Measurements from ENCODE around the gene PRODH2.
A peak's percentile ranks its signal among the peaks of the same experiment; 100 is the strongest.
"Not testable (repeated sequence)": the region's sequence is repeated elsewhere in the genome, so short reads cannot be mapped to it uniquely, and the experiment has no call there.

The PRODH2 gene

DNA sequence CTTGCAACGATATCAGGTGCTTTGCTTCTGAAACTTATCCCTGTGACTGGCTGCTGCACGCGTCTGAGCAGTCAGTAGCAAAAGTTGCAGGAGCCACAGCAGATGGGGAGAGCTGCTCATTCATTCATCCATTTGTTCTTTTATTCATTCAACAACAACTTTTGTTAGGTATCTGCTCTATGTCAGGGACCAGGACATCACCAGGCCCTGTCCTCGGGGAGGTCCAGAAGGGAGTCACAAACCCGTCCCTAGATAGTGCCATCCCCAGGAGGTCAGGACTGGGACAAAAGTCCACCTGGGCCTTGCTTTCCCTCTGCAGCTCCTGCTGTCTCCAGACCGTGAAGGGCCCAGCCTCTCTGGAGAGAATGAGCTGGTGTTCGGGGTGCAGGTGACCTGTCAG is 34.7 kb downstream of the PRODH2 start:
- no peak for DNase-seq

DNA sequence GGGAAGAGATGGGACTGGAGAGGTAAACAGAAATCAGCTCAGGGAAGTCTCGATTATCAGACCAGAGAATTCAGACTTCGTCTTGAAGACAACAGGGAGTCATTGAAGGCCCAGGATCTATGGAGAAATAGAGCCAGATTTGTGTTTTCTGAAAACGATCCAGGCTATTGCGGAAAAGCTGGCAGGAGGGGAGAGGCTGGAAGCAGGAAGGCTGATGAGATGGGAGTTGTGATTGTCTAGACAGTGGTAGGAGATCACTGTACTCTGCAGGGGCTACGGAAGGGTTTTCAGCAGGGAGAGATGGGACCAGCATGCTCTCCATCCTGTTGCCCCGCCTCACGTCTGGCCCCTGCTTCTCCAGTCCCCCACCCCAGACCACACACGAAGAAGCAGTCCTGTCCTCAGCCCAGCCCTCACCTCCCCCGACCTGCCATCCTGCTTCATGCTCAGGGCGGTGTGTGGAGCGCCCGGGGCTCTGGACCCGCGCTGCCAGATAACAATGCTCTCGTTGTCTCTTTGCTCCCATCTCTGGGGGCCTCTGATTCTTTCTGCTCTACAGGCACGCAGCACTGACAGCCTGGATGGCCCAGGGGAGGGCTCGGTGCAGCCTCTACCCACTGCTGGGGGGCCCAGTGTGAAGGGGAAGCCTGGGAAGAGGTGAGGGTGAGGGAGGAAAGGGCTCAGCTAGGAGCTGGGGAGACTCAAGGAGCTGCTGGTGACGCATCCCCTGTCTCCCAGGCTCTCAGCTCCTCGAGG is 35.4 kb downstream of the PRODH2 start:
- DNase-seq = no peak

DNA sequence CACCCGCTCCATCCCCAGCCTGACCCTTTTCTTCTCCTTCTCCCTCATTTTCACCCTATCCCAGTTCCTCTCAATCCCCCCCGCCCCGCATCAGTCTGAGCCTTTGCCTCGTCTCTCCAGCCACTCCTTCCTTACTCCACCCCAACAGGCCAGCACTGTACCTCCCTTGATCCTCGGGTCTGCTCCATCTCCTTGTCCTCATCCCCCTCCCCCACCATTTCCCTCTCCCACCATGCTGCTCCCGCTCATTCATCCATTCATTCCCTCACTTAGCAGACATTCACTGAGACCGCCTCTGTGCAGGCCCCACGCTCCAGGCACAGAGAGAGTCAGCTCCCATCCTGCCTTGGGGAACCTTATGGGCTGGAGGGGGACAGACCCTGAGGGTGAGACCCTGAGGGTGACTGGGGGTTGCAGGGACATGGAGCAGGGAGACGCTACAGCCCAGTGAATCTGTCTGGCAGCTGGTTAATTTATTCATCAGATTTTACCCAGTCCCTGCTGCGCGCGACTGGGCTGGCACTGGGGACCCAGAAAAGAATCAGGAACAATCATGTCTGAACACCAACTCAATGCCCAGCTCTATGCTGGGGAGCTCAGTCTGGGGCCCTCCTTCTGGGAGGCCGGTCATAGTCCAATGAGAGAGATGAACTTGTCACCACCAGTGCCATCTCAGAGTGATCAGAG is 36.4 kb downstream of the PRODH2 start:
- no peak for DNase-seq

DNA sequence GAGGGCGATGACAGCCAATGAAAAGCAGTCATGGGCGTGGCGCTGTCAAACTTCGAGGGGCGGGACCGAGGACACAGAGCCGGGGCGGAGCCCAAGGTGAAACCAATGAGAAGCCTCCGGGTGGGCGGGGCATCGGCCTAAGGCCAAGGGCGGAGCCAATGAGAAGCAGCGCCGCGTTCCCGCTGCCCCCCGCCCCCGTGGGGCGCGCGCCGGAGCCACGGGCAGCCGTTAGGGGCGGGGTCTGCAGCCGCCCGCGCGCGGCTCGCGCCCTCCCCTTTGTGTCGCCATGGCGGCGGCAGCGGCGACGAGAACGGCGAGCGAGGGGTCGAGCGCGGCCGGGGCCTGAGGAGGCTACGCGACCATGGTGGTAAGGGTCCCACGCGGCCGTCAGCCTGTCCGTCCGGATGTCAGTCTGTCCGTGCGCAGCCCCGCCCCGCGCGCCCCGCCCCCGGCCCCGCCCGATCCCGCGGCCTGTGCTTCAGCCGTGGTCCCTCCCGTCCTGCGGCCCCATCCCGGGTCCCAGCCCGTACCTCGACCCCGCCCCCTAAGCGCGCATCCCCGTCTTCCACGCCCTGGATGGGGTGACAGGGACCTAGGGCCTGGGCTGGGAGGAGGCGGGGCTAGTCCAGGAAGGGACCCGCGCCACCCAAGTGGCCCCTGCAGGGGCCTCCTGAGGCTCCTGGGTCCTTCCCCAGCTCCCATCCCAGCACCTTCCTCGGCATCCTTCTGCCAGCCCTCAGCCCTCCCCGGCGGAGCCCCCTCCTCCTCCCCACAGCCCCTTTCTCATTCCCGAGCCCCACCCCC is 37.1 kb downstream of the PRODH2 start, which contains the start of gene ARHGAP33:
Gene ARHGAP33 (plus strand): TSS at position 267 of the 804 bp plus-strand sequence. CDS start 95 bp downstream, at position 362.
- peak; percentile 99 for DNase-seq

DNA sequence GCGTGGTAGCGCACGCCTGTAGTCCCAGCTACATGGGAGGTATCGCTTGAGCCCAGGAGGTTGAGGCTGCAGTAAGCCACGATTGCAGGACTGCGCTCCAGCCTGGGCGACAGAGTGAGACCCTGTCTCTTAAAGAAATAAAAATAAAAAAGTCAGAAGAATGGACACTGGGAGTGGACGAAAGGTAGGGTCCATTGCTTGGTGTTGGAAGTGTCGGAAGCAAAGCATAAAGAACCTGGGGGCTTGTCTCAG is 37.7 kb downstream of the PRODH2 start:
- no peak for DNase-seq

DNA sequence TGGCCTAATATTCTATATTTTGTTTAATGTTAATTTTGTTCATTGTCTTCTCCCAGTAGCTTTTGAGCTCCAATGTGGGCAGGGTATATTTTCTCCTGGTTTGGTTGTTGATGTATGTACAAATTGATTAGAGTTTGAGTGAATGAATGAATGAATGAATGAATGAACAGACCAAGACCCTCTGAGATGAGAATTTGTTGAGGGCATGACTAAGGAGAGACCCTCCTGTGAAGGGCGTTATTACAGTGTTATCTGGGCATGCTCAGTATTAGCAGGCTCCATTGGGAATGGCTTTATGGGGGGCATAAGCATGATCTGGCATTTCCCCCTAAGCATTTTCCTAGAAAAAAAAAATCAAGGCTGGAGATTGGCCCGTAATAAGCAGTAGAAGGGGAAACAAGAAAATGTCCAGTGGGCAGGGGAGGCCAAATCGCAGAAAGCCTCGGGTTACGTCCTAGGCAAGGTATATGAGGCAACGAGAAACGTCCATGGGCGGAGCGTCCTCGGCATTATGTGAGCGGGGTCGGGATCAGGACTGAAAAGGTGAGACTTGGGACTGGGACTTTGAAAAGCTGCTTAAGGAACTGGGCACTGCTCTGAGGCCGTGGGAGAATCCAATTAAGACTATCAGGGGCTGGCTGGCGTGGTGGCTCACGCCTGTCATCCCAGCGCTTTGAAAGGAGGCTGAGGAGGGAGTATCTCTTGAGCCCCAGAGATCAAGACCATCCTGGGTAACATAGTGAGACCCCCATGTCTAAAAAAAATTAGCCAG is 38.2 kb downstream of the PRODH2 start:
- no peak for DNase-seq

DNA sequence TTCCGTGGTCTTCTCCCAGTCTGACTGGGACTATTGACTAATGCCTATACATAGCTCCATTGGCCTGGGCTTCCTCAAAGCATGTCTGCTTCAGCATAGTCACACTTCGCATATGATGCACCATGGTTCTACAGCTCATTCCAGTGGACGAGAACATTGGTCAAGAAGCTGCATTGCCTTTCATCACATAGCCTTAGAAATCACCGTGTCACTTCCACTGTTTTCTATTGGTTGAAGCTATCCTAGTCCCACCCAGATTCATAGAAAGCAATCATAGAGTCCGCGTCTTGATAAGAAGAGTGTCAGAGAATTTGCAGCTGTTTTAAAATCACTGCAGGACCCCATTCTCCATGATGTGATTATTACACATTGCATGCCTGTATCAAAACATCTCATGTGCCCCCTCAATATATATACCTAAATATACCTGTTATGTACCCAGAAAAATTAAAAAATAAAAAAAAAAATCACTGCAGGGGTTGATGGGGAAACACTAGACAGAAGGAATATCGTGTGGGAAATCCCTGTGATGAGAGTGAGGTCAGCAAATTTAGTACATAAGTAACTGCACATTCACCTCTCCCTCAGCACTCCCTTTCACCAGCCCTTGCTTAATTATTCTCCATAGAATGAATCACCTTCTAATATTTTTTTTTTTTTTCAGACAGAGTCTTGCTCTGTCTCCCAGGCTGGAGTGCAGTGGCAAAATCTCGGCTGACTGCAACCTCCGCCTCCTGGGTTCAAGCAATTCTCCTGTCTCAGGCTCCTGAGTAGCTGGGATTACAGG is 39.4 kb downstream of the PRODH2 start:
- no peak for DNase-seq

DNA sequence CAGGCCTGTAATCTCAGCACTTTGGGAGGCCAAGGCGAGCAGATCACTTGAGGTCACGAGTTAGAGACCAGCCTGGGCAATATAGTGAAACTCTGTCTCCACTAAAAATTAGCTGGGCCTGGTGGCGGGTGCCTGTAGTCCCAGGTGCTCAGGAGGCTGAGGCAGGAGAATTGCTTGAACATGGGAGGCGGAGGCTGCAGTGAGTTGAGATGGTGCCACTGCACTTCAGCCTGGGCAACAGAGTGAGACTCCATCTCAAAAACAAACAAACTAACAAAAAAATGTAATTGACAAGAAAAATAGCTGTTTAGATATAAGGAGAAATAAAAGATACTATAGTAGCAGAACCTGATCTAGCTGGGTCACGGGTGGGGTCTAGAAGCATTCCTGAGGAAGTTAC is 40.3 kb downstream of the PRODH2 start:
- DNase-seq = not testable (repeated sequence)

DNA sequence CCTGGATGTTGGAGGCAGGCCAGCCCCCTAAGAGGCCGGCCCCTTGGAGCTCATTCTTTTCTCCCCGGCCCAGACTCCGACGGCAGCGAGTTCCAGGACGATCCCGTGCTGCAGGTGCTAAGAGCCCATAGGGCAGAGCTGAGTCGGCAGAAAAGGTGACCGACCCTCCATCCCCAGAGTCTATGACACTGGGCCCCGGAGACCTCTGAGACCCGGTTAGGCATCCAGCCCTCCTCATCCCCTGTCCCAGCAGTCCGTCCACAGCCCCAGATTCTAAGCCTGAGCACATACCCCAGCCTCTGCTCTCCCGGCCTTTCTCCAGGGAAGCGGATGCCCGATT is 44.6 kb downstream of the PRODH2 start:
- DNase-seq = no peak

DNA sequence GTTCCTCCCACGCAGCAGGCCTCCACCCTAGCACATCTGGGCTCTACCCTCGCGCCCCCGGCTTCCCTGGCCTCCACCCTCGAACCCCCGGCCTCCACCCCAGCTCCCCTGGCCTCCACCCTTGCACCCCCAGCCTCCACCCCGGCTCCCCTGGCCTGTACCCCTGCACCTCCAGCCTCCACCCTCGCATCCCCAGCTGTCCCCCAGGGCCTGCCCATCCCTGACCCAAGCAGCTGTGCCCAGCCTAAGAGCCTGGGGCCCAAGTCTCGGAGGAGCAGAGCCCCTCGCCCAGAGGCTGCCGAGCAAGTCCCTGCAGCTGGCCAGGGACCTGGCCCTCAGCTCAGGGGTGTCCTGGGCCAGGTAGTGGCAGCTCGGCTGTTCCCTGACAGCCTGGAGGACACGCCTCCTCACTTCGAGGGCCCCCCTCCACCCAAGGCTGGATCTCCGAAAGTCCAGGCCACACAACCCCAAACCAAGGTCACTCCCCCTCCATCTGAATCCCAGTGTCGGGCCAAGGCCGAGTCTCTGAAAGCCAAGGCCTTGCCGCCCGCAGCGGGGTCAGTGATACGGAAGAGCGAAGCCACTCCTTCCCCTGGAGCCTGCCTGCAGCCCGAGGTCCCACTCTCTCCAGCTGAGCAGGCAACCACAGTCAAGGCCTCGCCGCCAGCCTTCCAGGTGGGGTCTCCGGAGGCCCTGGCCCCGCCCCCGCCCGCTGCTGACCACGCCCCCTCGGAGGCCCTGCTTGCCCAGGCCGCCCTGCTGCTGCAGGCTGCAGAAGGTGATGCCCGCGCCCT is 45.2 kb downstream of the PRODH2 start:
- DNase-seq = no peak

DNA sequence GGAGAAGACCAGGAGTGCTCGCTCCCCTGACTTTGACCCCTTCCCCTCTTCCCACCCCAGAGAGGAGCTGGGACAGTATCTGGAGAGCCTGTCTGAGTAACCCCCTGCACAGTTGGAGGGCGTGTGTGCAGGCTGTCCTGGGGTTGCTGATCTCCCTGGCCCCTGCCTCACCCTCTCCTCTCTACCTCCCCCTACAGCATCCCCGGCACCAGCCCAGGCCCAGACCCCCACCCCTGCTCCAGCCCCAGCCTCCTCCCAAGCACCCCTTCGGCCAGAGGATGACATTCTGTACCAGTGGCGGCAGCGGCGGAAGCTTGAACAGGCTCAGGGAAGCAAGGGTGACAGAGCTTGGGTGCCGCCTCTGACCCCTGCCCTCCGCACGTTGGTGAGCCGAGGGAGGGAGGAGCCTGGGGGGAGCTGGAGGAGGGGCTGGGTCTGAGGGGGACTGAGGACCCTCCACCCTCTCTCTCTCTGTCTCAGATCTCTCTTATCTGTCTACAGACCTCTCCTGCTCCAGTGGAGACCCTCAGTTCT is 46.0 kb downstream of the PRODH2 start:
- DNase-seq = no peak

DNA sequence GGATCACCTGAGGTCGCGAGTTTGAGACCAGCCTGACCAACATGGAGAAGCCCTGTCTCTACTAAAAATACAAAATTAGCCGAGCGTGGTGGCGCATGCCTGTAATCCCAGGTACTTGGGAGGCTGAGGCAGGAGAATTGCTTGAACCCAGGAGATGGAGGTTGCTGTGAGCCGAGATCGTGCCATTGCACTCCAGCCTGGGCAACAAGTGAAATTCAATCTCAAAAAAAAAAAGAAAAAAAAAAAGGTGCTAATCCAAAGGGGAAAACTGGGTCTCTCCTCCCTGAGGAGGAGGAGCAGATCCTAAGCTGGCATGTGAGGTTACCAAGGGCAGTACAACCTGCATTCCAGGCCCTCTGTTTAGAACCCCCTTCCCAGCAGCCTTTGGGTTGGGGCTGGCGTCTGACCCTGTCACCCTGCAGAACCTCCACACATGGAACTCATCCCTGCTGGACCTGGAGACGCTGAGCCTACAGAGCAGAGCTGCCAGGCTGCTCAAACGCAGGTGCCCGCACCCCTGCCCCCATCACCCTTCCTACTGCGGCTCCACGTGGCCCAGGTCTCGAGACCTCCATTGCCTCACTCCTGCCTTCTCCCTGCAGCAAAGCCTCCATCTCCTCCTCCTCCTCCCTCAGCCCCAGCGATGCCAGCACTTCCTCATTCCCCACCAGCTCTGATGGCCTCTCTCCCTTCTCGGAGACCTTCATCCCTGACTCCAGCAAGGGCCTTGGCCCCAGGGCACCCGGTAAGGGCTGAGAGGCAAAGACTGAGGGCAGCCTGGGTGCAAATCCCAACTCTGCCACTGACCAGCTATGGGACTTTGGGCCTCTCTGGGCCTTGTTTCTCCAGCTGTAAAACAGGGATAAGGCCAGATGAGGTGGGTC is 48.0 kb downstream of the PRODH2 start:
- DNase-seq = no peak

DNA sequence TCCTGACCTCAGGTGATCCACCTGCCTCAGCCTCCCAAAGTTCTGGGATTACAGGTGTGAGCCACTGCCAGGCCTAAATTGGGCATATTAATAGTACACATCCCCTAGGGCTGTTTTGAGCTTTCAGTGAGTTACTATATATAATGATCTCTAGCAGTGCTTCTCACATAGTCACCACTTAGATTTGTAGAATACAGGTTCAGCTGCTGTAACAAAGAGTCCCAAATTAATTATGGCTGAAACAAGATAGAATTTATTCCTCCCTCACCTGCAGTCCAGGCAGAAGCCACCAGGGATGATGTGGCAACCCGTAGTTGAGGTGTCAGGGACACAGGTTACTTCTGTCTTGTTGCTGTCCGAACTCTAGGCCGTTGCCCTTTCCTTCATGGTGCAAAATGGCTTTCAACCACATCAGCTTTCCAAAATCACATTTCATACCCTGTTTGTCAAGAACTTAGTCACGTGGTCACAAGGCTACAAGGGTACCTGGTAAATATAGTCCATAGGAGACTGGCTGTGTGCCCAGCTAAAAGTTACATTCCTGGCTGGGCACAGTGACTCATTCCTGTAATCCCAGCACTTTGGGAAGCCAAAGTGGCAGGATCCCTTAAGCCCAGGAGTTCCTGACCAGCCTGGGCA is 51.8 kb downstream of the PRODH2 start:
- no peak for DNase-seq

DNA sequence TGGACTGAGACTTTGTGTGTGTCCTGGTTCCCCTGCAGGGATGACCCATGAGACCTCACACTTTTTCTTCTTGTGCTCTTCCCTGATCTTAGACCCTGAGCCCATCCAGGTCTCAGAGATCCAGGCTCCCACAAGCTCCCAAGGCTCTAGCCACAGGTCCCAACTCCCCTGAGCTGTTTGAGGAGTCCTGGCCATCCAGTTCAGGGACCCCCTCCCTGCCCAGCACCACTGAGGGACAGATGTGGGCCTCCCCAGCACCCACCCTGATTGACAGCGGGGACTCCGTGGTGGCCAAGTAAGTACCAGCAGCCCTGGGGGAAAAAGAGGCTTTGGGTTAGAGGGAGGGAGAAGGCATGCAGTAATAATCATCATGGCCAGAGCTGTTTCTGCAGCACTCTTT is 52.9 kb downstream of the PRODH2 start:
- DNase-seq = no peak

DNA sequence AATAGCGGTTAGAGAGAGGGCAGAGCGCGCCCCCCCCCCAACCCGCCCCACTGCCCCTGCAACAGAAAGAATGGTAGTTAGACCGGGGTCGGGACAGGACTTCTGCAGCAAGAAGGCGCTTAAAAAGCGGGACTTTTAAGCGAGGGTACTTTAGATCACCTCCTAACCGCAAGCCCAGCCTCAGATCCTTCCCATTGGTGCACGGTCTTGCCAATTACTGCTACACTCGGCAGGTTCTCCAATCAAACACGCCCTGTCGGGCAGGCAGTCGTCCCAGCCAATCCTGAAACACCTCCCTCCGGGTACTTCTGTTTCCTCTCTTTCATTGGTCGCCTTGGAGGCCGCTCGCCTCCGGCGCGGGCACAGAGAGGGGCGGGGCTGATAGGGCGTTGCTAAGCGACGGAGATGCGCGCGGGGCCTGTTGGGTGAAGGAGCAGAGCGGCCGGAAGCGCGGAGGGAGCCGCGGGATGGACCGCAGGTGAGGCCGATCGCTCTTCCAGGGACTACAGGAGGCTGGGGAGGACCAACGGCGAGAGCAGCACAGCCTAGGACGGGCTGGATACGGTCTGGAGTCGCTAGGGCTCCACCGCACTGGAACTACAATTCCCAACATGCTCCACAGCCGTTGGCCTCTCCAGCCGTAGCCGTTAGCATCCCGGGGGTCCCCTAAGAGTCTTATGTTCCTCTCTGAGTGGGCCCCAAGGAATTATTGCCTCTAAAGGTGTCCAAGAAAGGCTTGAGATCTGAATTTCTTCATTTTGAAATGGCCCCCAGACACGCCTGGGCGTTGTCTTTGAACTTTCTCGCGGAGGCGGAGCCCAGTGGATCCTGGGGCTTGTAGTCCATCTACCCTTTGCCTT is 54.7 kb downstream of the PRODH2 start, which contains the start of gene PROSER3:
Gene PROSER3 (plus strand): TSS at position 428 of the 860 bp plus-strand sequence. CDS start 40 bp downstream, at position 468.
- DNase-seq = peak; percentile 98

DNA sequence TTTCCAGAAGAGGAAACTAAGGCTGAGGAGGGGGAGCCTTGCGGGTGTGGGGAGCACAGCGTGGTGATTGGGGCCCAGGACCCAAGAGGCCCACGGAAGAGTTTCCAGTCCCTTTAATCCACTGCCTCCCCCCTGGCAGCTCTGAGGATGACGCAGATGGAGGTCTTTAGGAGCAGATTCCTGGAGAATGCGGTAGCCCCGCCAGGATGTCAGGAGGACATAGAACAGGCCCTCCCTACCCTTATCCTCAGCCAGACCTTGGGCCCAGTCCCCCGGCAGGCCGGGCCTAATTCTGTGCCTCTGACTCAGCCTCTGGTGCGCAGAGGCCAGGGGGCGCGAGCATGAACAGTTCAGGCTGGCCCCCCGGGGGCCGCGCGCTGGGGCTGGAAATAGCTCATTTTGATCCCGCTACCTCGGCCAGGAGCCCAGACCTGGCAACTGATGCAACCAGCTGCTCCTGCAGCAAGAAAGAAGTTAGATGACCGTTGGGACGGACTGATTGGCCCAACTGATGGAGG is 55.4 kb downstream of the PRODH2 start:
- DNase-seq = no peak

DNA sequence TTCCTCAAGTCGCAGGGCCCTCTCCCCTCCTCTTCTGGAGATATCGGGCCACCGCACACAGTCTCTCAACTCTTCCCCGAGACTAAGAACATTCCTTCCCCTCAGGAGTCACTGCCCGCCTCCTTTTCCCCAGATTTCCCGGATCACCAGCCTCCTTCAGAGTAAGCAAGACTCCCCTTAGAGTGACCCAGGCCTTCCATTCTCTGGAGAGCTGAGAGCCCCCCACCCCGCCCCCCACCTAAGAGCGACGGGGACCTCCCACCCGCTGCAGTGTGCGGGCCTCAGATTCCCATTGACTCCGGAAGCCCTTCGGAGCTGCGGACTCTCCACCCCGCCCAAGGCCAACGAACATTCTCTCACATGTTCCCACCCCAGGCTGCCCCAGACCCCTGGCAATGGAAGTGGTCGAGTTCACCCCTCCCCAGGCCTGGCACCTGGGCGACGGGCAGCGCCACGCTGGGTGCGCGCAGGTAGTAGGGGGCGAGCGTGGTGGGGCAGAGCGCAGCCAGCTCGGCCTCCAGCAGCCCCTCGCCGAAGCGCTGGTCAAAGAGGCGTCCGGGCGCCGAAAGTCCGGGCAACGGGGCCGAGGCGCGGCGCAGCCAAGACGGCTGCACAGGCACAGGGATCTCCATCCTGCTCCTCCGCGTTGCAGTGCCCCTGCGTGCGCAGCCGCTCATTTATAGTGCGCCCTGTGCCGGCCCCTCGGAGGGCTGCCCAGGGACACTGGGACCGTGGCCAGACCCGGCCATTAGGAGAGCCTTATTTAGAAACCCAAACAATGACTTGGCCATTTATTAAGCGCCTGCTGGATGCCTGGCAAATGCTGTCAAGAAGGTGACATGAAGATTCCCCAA is 56.0 kb downstream of the PRODH2 start, which contains the start of gene HSPB6:
Gene HSPB6 (minus strand): TSS at position 653 of the 854 bp plus-strand sequence. CDS start 21 bp downstream, at position 632.
- no peak for DNase-seq

Data from NCI-H1436 (cell line).